Measurements from ENCODE around the gene SH3RF3. TPM values are rescaled to one million over a fixed set of nuclear protein-coding genes. Genes with fewer than 3 reads are reported as not detected.

Gene SH3RF3
- total RNA-seq, 1 donor from 2014 or later, result 6.4 TPM

- intact Hi-C loops (cut with DNase I), result no loop called here
- ATAC-seq, result no peak
- DNase-seq (ENCODE audit: low spot score), result no peak
Observed at GRCh38 chr2:109398366-109399015, 269.5 kb downstream of the SH3RF3 start.

- intact Hi-C loops (cut with DNase I), result no loop called here
- DNase-seq (ENCODE audit: low spot score) (no peak), ATAC-seq (no peak)
Observed at GRCh38 chr2:109399066-109399465, 270.1 kb downstream of the SH3RF3 start.

- intact Hi-C loops (cut with DNase I), result no loop called here
- DNase-seq (ENCODE audit: low spot score) (no peak), ATAC-seq (no peak)
Observed at GRCh38 chr2:109400102-109400501, 271.1 kb downstream of the SH3RF3 start.

- ATAC-seq (no peak), DNase-seq (ENCODE audit: low spot score) (no peak)
- intact Hi-C loops (cut with DNase I), result no loop called here
Observed at GRCh38 chr2:109401370-109401769, 272.4 kb downstream of the SH3RF3 start.

- ATAC-seq, result no peak
- DNase-seq (ENCODE audit: low spot score), result no peak
- intact Hi-C loops (cut with DNase I), result no loop called here
Observed at GRCh38 chr2:109402180-109402579, 273.2 kb downstream of the SH3RF3 start.

GRCh38 chr2:109402980-109403840 is 274.2 kb downstream of the SH3RF3 start:
- ATAC-seq (no peak), DNase-seq (ENCODE audit: low spot score) (no peak)
- intact Hi-C loops (cut with DNase I), result no loop called here

- intact Hi-C loops (cut with DNase I), result loop anchor here (1.0 kb wide), 1 partner anchor 23 kb away; no protein-coding TSS in a partner anchor
- DNase-seq (ENCODE audit: low spot score), result no peak
- no peak for ATAC-seq
Observed at GRCh38 chr2:109403841-109404201, 274.8 kb downstream of the SH3RF3 start.

GRCh38 chr2:109404681-109405080 is 275.7 kb downstream of the SH3RF3 start:
- ATAC-seq, result no peak
- intact Hi-C loops (cut with DNase I), result loop anchor here (1.0 kb wide), 1 partner anchor 23 kb away; no protein-coding TSS in a partner anchor

GRCh38 chr2:109405873-109406272 is 276.9 kb downstream of the SH3RF3 start:
- intact Hi-C loops (cut with DNase I), result no loop called here
- DNase-seq (ENCODE audit: low spot score) (no peak), ATAC-seq (no peak)

More at GRCh38 chr2:109404681-109405080, 275.7 kb downstream of the SH3RF3 start:
- no peak for DNase-seq (ENCODE audit: low spot score)

- intact Hi-C loops (cut with DNase I), result no loop called here
- DNase-seq (ENCODE audit: low spot score) (no peak), ATAC-seq (no peak)
Observed at GRCh38 chr2:109406301-109406700, 277.3 kb downstream of the SH3RF3 start.

- intact Hi-C loops (cut with DNase I), result no loop called here
- no peak for ATAC-seq
- DNase-seq (ENCODE audit: low spot score), result no peak
Observed at GRCh38 chr2:109407276-109408042, 278.5 kb downstream of the SH3RF3 start.

- ATAC-seq, result no peak
- DNase-seq (ENCODE audit: low spot score), result no peak
- intact Hi-C loops (cut with DNase I), result no loop called here
Observed at GRCh38 chr2:109408043-109408335, 279.0 kb downstream of the SH3RF3 start.

GRCh38 chr2:109409321-109410038 is 280.5 kb downstream of the SH3RF3 start:
- intact Hi-C loops (cut with DNase I), result no loop called here
- DNase-seq (ENCODE audit: low spot score) (no peak), ATAC-seq (no peak)

- DNase-seq (ENCODE audit: low spot score) (no peak), ATAC-seq (peak; percentile 57)
- intact Hi-C loops (cut with DNase I), result no loop called here
Observed at GRCh38 chr2:109410039-109410815, 281.2 kb downstream of the SH3RF3 start.

- intact Hi-C loops (cut with DNase I), result no loop called here
- DNase-seq (ENCODE audit: low spot score), result no peak
- peak; percentile 59 for ATAC-seq
Observed at GRCh38 chr2:109411640-109412325, 282.8 kb downstream of the SH3RF3 start.

GRCh38 chr2:109415581-109416013 is 286.6 kb downstream of the SH3RF3 start:
- intact Hi-C loops (cut with DNase I), result no loop called here
- DNase-seq (ENCODE audit: low spot score) (no peak), ATAC-seq (no peak)

- no peak for ATAC-seq
- intact Hi-C loops (cut with DNase I), result no loop called here
Observed at GRCh38 chr2:109417701-109418335, 288.8 kb downstream of the SH3RF3 start.

More at GRCh38 chr2:109417701-109418335, 288.8 kb downstream of the SH3RF3 start:
- no peak for DNase-seq (ENCODE audit: low spot score)

Measured in sciatic nerve (tissue), 2 donors.